ENCODE data around the gene SGF29.

DNA sequence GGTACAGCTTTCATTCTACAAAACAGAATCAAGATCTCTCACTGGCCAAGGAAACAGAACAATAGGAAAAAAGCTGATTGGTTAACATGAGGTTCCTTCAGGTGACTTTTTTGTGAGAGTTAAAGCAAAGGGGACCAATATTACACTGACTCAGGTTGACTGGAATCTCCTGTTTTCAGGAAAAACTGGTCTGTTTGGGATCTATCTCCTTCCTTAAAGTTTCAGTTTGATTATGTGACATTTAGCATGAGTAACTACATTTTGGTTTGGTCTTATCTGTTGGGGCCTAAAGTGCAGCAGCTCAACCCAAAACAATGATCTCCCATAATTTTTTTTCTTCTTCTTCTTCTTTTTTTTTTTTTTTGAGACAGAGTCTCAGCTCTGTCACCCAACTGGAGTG lies 24.6 kb upstream of the SGF29 start:
- TF ChIP-seq CTCF (IDR thresholded peaks at IDR 0.05) (no peak), POLR2A (IDR thresholded peaks at IDR 0.05) (no peak)
